ENCODE data around the gene PSMG3.

The PSMG3 gene

DNA sequence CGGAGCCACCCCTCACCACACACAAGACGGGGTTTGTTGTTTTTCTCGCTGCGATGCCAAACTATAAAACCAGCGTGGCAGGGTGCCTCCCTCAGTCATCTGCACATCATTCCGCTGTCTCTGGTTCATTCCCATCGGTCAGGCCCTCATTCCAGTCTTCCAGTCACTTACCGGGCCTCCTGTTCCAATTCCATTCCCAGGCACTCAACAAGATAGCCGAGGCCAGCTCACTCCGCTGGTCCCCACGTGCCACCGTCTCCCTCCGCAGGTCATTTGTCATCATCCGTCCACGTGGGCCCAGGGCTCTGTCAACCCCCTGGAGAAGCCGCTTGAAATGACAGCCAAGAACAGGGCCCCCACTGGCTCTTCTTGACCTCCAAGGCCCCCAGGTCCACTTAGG is 7.7 kb downstream of the PSMG3 start:
- TF ChIP-seq SIN3A (IDR thresholded peaks at IDR 0.05; ENCODE audit: borderline replicate concordance, insufficient read depth, low read length) (no peak), POLR2AphosphoS5 (IDR thresholded peaks at IDR 0.05; ENCODE audit: low read depth, low read length) (no peak), TAF1 (IDR thresholded peaks at IDR 0.05; ENCODE audit: borderline replicate concordance, insufficient read depth, low read length) (no peak), FOXP2 (optimal IDR thresholded peaks at IDR 0.05; ENCODE audit: borderline replicate concordance, extremely low read depth, extremely low read length, insufficient read depth) (no peak)
- TF ChIP-seq, protein P1, sequence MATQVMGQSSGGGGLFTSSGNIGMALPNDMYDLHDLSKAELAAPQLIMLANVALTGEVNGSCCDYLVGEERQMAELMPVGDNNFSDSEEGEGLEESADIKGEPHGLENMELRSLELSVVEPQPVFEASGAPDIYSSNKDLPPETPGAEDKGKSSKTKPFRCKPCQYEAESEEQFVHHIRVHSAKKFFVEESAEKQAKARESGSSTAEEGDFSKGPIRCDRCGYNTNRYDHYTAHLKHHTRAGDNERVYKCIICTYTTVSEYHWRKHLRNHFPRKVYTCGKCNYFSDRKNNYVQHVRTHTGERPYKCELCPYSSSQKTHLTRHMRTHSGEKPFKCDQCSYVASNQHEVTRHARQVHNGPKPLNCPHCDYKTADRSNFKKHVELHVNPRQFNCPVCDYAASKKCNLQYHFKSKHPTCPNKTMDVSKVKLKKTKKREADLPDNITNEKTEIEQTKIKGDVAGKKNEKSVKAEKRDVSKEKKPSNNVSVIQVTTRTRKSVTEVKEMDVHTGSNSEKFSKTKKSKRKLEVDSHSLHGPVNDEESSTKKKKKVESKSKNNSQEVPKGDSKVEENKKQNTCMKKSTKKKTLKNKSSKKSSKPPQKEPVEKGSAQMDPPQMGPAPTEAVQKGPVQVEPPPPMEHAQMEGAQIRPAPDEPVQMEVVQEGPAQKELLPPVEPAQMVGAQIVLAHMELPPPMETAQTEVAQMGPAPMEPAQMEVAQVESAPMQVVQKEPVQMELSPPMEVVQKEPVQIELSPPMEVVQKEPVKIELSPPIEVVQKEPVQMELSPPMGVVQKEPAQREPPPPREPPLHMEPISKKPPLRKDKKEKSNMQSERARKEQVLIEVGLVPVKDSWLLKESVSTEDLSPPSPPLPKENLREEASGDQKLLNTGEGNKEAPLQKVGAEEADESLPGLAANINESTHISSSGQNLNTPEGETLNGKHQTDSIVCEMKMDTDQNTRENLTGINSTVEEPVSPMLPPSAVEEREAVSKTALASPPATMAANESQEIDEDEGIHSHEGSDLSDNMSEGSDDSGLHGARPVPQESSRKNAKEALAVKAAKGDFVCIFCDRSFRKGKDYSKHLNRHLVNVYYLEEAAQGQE (IDR thresholded peaks at IDR 0.05; ENCODE audit: insufficient read depth in 1 of 2, low read depth in 2 of 2, low read length in 2 of 2) = no peak

DNA sequence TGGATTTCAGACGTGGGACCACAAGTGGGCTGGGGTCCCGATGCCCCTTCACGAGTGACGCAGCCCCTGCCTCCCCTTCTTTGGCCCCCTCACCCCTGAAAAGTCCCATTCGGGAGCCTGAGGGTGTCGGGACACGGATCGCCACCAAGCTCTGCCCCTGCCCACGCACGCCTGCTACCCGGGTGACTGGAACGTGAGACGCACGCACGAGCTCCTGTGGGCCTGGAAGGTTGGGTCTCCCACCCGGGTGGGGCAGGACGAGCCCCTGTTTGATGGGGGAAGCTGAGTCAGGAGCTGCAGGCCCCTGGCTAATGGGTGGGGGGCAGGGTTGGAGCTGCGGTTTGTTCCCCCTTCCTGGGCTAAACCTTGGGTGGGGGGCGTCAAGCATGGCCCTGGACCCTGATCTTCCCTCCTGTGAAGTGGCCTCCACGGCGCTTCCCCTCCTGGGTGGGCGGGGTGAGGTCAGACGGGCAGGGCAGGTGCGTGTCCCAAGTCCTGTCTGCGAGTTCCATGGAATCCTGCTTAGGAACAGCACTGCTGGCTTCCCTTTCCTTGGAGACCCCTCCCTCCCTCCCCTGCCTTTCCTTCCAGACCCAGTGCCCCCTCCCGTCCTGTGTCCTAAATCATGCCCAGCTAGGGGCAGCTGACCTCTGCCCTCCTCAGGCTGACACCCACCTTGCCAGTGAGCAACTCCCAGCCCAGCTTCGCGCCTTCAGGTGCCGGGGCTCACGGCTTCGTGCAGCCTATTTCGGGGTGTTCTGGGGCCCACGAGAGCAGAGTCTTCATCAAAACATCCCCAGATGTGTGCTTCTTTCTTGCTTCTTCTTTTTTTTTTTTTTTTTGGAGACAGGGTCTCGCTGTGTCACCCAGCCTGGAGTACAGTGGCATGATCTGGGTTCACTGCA is 8.5 kb downstream of the PSMG3 start:
- TF ChIP-seq TAF1 (IDR thresholded peaks at IDR 0.05; ENCODE audit: borderline replicate concordance, insufficient read depth, low read length) (no peak), POLR2AphosphoS5 (IDR thresholded peaks at IDR 0.05; ENCODE audit: low read depth, low read length) (no peak), FOXP2 (optimal IDR thresholded peaks at IDR 0.05; ENCODE audit: borderline replicate concordance, extremely low read depth, extremely low read length, insufficient read depth) (no peak), SIN3A (IDR thresholded peaks at IDR 0.05; ENCODE audit: borderline replicate concordance, insufficient read depth, low read length) (no peak)
- TF ChIP-seq, protein P1 (IDR thresholded peaks at IDR 0.05; ENCODE audit: insufficient read depth in 1 of 2, low read depth in 2 of 2, low read length in 2 of 2) = no peak

DNA sequence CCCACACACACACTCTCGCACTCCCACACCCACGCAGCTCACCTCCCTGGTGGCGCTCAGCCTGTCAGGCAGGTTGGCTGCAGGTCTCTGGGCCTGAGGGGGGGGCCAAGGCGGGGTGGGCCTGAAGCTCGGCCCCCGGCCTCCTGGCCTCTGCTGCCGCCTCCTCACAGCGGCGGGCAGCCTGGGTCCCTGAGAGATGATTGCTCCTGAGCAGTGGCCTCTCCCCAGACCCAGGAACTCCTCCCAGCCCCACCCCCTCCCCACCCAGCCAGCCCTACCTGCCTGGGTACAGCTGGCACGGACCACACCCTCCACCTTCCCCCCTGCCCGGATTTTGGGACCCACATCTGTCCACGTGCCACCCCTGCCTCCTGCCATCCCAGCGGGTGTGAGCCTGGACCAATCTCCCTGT is 9.2 kb downstream of the PSMG3 start:
- TF ChIP-seq POLR2AphosphoS5 (IDR thresholded peaks at IDR 0.05; ENCODE audit: low read depth, low read length) (no peak), SIN3A (IDR thresholded peaks at IDR 0.05; ENCODE audit: borderline replicate concordance, insufficient read depth, low read length) (no peak), TAF1 (IDR thresholded peaks at IDR 0.05; ENCODE audit: borderline replicate concordance, insufficient read depth, low read length) (no peak), FOXP2 (optimal IDR thresholded peaks at IDR 0.05; ENCODE audit: borderline replicate concordance, extremely low read depth, extremely low read length, insufficient read depth) (no peak)
- TF ChIP-seq, protein P1 (IDR thresholded peaks at IDR 0.05; ENCODE audit: insufficient read depth in 1 of 2, low read depth in 2 of 2, low read length in 2 of 2) = no peak

DNA sequence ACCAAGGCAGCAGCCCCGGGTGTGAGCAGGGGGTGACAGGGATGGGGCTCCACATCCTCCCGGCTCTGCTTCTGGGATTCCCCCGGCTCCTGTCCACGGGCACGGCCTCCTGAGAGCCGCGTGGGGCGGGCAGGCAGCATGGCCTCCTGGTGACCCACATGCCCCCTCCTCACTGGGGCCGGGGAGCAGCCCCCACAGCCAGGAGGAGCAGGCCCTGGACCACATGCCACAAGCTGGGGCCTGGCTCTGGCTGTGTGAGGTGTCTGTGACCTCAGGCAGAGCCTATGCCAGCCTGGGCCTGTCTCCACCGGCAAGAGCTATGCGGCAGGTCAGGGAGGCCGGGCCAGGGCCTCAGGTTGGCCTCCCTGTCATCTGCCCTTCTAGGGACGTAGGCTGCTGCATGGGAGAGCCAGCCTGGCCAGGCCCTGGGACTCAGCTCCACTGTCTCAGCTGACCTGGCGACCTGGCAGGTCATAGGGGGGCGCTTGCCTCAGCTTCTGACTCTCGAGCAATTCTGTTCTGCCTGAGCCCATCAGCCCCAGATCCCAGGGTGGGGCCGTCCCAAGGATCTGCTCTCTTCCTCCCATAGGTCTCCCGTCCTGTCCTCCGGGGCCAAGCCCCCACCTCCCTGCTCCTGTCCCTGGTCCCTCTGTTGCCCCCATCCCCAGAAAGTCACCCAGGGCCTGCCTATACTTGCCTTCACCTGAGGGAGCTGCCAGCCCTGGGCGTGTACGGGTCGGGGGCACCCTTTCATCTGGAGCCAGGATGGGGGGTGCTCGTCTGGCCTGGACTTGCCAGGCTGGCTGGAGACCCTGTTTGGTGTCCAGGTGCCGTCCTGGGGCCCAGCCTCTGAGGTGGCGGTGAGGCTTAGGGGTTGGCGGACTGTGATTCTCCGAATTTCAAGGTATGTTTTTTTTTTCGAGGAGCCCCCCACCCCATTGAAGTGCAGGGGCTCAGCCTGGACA is 9.9 kb downstream of the PSMG3 start:
- TF ChIP-seq SIN3A (IDR thresholded peaks at IDR 0.05; ENCODE audit: borderline replicate concordance, insufficient read depth, low read length) (no peak), TAF1 (IDR thresholded peaks at IDR 0.05; ENCODE audit: borderline replicate concordance, insufficient read depth, low read length) (no peak), POLR2AphosphoS5 (IDR thresholded peaks at IDR 0.05; ENCODE audit: low read depth, low read length) (no peak), FOXP2 (optimal IDR thresholded peaks at IDR 0.05; ENCODE audit: borderline replicate concordance, extremely low read depth, extremely low read length, insufficient read depth) (no peak)
- TF ChIP-seq, protein P1 (IDR thresholded peaks at IDR 0.05; ENCODE audit: insufficient read depth in 1 of 2, low read depth in 2 of 2, low read length in 2 of 2) = no peak
